Measurements from ENCODE around the gene CIITA. TPM values are rescaled to one million over a fixed set of nuclear protein-coding genes. Genes with fewer than 3 reads are reported as not detected.

The CIITA gene
- polyA plus RNA-seq, 1 donor (not counting 4 experiments of a cell fraction or from before 2014, with no cell fraction given): 0.05 TPM

- no peak for FAIRE-seq
- peaks cover 17% of the 10 kb centered on the region for H3K4me1 ChIP-seq (ENCODE audit: control insufficient read depth, extremely low read depth, insufficient read depth, low read length)
- TF ChIP-seq, protein P1, sequence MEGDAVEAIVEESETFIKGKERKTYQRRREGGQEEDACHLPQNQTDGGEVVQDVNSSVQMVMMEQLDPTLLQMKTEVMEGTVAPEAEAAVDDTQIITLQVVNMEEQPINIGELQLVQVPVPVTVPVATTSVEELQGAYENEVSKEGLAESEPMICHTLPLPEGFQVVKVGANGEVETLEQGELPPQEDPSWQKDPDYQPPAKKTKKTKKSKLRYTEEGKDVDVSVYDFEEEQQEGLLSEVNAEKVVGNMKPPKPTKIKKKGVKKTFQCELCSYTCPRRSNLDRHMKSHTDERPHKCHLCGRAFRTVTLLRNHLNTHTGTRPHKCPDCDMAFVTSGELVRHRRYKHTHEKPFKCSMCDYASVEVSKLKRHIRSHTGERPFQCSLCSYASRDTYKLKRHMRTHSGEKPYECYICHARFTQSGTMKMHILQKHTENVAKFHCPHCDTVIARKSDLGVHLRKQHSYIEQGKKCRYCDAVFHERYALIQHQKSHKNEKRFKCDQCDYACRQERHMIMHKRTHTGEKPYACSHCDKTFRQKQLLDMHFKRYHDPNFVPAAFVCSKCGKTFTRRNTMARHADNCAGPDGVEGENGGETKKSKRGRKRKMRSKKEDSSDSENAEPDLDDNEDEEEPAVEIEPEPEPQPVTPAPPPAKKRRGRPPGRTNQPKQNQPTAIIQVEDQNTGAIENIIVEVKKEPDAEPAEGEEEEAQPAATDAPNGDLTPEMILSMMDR (optimal IDR thresholded peaks at IDR 0.05 in 1 of 3, IDR thresholded peaks at IDR 0.05 in 1 of 3, conservative IDR thresholded peaks at IDR 0.05 in 1 of 3; ENCODE audit: extremely low read depth in 1 of 3, insufficient read depth in 2 of 3, low read length in 3 of 3): no peak
- TF ChIP-seq EZH2 (IDR thresholded peaks at IDR 0.05; ENCODE audit: low read length): no peak
- no peaks in the 10 kb centered on the region for H3K9me1 ChIP-seq (ENCODE audit: control insufficient read depth, extremely low read depth, insufficient read depth, low read length)
- no peaks in the 10 kb centered on the region for H3K36me3 ChIP-seq (ENCODE audit: control insufficient read depth in 2 of 2, extremely low read depth in 1 of 2, insufficient read depth in 2 of 2, low read length in 2 of 2)
- H3K4me3 ChIP-seq (ENCODE audit: control insufficient read depth in 2 of 3, extremely low read depth in 1 of 3, insufficient read depth in 2 of 3, low read depth in 1 of 3, low read length in 3 of 3): peak overlapping the region in 1 of 3 experiments; percentile 56
- no peak overlapping the region for H3K27ac ChIP-seq (ENCODE audit: control insufficient read depth, insufficient read depth, low read length)
- dilution Hi-C loops (cut with MboI; ENCODE audit: extremely low pct_ligation_motif_present, low sequenced_read_pairs): no loop called here
- H2AFZ ChIP-seq (ENCODE audit: control insufficient read depth, low read length): no peak overlapping the region
- peaks cover 4% of the 10 kb centered on the region for H4K20me1 ChIP-seq (ENCODE audit: control insufficient read depth, extremely low read depth, insufficient read depth, low read length)
- no peak overlapping the region for H3K9ac ChIP-seq (ENCODE audit: control insufficient read depth, extremely low read depth, insufficient read depth, low read length)
- H3K9me3 ChIP-seq (ENCODE audit: control insufficient read depth, low read depth, low read length): no peaks in the 10 kb centered on the region
- DNase-seq (ENCODE audit: low read depth, low spot score): no peak
- no peaks in the 10 kb centered on the region for H3K79me2 ChIP-seq (ENCODE audit: control insufficient read depth, insufficient read depth, low read length)
- H3K4me2 ChIP-seq (ENCODE audit: control insufficient read depth, extremely low read depth, insufficient read depth, low read depth, low read length): peak overlapping the region; percentile 74
- H3K27me3 ChIP-seq (ENCODE audit: control insufficient read depth, extremely low read depth, insufficient read depth, low read length): peaks cover 40% of the 10 kb centered on the region
Measured at GRCh38 chr16:10878328-10878643, 1.3 kb downstream of the CIITA start.

DNA sequence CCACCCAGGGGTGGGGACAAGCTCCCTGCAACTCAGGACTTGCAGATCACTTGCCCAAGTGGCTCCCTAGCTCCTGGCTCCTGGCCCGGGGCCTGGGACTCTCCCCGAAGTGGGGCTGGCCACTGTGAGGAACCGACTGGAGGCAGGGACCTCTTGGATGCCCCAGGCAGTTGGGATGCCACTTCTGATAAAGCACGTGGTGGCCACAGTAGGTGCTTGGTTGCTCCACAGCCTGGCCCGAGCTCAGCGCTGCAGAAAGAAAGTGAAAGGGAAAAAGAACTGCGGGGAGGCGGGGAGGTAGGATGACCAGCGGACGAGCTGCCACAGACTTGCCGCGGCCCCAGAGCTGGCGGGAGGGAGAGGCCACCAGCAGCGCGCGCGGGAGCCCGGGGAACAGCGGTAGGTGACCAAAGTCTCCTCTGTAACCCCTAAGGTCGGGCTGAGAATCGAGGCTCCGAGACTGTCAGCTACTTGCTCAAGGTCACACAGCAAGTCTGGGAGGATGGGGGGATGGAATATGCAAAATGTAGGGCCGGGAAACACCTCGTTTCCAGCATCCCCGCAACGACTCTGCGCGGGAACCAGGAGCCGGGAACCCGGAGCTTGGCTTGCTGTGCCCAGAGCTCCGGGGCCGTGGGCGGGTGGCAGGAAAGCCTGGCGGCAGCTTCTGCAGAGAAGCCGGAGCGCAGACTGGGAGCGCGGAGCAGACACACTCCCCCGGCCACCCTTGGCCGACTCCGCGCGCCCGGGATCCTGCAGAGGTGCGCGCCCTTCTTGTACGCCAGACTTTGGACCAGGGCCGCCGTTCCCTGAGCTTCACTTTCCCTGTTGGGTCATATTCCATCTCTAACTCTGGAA lies 1.9 kb downstream of the CIITA start:
- Histone ChIP-seq H3K27ac (ENCODE audit: control insufficient read depth, insufficient read depth, low read length) (no peak overlapping the region), H2AFZ (ENCODE audit: control insufficient read depth, low read length) (no peak overlapping the region), H3K9me3 (ENCODE audit: control insufficient read depth, low read depth, low read length) (no peaks in the 10 kb centered on the region), H3K4me2 (ENCODE audit: control insufficient read depth, extremely low read depth, insufficient read depth, low read depth, low read length) (peak overlapping the region; percentile 74), H3K27me3 (ENCODE audit: control insufficient read depth, extremely low read depth, insufficient read depth, low read length) (peaks cover 40% of the 10 kb centered on the region), H3K9me1 (ENCODE audit: control insufficient read depth, extremely low read depth, insufficient read depth, low read length) (no peaks in the 10 kb centered on the region), H3K4me3 (ENCODE audit: control insufficient read depth in 2 of 3, extremely low read depth in 1 of 3, insufficient read depth in 2 of 3, low read depth in 1 of 3, low read length in 3 of 3) (peak overlapping the region; percentile 11 to 56 (median 48)), H3K79me2 (ENCODE audit: control insufficient read depth, insufficient read depth, low read length) (no peaks in the 10 kb centered on the region), H3K9ac (ENCODE audit: control insufficient read depth, extremely low read depth, insufficient read depth, low read length) (no peak overlapping the region), H4K20me1 (ENCODE audit: control insufficient read depth, extremely low read depth, insufficient read depth, low read length) (peaks cover 4% of the 10 kb centered on the region), H3K4me1 (ENCODE audit: control insufficient read depth, extremely low read depth, insufficient read depth, low read length) (peaks cover 17% of the 10 kb centered on the region), H3K36me3 (ENCODE audit: control insufficient read depth in 2 of 2, extremely low read depth in 1 of 2, insufficient read depth in 2 of 2, low read length in 2 of 2) (no peaks in the 10 kb centered on the region)
- FAIRE-seq (no peak), DNase-seq (ENCODE audit: low read depth, low spot score) (no peak)
- TF ChIP-seq, protein P1 (optimal IDR thresholded peaks at IDR 0.05 in 1 of 3, IDR thresholded peaks at IDR 0.05 in 1 of 3, conservative IDR thresholded peaks at IDR 0.05 in 1 of 3; ENCODE audit: extremely low read depth in 1 of 3, insufficient read depth in 2 of 3, low read length in 3 of 3): no peak
- TF ChIP-seq EZH2 (IDR thresholded peaks at IDR 0.05; ENCODE audit: low read length): peak; percentile 82
- dilution Hi-C loops (cut with MboI; ENCODE audit: extremely low pct_ligation_motif_present, low sequenced_read_pairs): no loop called here

All from keratinocyte (primary cell).